Endothelial cell (in vitro differentiated cells): Measurements from ENCODE around the gene WSCD2. TPM values are rescaled to one million over a fixed set of nuclear protein-coding genes. Genes with fewer than 3 reads are reported as not detected.

ENCODE experiments used
- DNase-seq: peaks from one replicate; pipeline ENCODE4 v3.0.0; 2021; ENCODE audit warnings: low spot score
- H3K27ac Mint-ChIP-seq: one replicate; pipeline ENCODE4 v1.8.0; 2021; ENCODE audit warnings: mixed read lengths, inconsistent platforms; ENCODE audit not compliant: unreplicated experiment
- H3K27me3 Mint-ChIP-seq: one replicate; pipeline ENCODE4 v1.8.0; 2021; ENCODE audit warnings: mild to moderate bottlenecking, moderate library complexity, mixed read lengths, inconsistent platforms; ENCODE audit not compliant: unreplicated experiment
- H3K36me3 Mint-ChIP-seq: one replicate; pipeline ENCODE4 v1.8.0; 2021; ENCODE audit warnings: mild to moderate bottlenecking, low read depth, mixed read lengths, inconsistent platforms; ENCODE audit not compliant: unreplicated experiment
- H3K4me1 Mint-ChIP-seq: one replicate; pipeline ENCODE4 v1.8.0; 2021; ENCODE audit warnings: mild to moderate bottlenecking, mixed read lengths, inconsistent platforms; ENCODE audit not compliant: unreplicated experiment
- H3K4me3 Mint-ChIP-seq: one replicate; pipeline ENCODE4 v1.8.0; 2021; ENCODE audit warnings: mild to moderate bottlenecking, mixed read lengths, inconsistent platforms; ENCODE audit not compliant: unreplicated experiment
- H3K9me3 Mint-ChIP-seq: one replicate; pipeline ENCODE4 v1.8.0; 2021; ENCODE audit warnings: mixed read lengths, inconsistent platforms; ENCODE audit not compliant: unreplicated experiment
- CTCF ChIP-seq: fragments of 200-600 bp; sonication (generic); IDR thresholded peaks from one replicate; pipeline ENCODE4 v1.5.0; 2021; ENCODE audit warnings: antibody characterized with exemption; ENCODE audit not compliant: unreplicated experiment
- total RNA-seq: library from RNA; stranded (reverse); fragmentation: NEBNext Ultra II Directional; extraction: Animal tissue kit (Norgen Biotek cat#: 25700); gene quantifications from one replicate; pipeline ENCODE4 v1.2.1, GENCODE V29; 2021; ENCODE audit not compliant: unreplicated experiment

The WSCD2 gene
- total RNA-seq, 1 donor from 2014 or later: not detected

GRCh38 chr12:108226866-108227265, 97.8 kb downstream of the WSCD2 start:
- H3K9me3 Mint-ChIP-seq: no peaks in the 10 kb centered on the region
- no peak for TF ChIP-seq CTCF
- no peaks in the 10 kb centered on the region for H3K27me3 Mint-ChIP-seq
- no peaks in the 10 kb centered on the region for H3K36me3 Mint-ChIP-seq
- no peak for DNase-seq
- H3K27ac Mint-ChIP-seq: no peak overlapping the region
- H3K4me3 Mint-ChIP-seq: no peak overlapping the region
- peaks cover 7% of the 10 kb centered on the region for H3K4me1 Mint-ChIP-seq

GRCh38 chr12:108228746-108229145, 99.7 kb downstream of the WSCD2 start:
- Mint-ChIP-seq H3K27me3 (no peaks in the 10 kb centered on the region), H3K9me3 (no peaks in the 10 kb centered on the region), H3K36me3 (no peaks in the 10 kb centered on the region), H3K27ac (no peak overlapping the region), H3K4me1 (peaks cover 8% of the 10 kb centered on the region), H3K4me3 (no peak overlapping the region)
- TF ChIP-seq CTCF: no peak
- no peak for DNase-seq

GRCh38 chr12:108231109-108231905, 102.2 kb downstream of the WSCD2 start:
- Mint-ChIP-seq H3K4me3 (no peak overlapping the region), H3K27ac (no peak overlapping the region), H3K27me3 (no peaks in the 10 kb centered on the region), H3K9me3 (no peaks in the 10 kb centered on the region), H3K4me1 (peaks cover 8% of the 10 kb centered on the region), H3K36me3 (no peaks in the 10 kb centered on the region)
- no peak for DNase-seq
- TF ChIP-seq CTCF: no peak

- Mint-ChIP-seq H3K36me3 (no peaks in the 10 kb centered on the region), H3K27ac (no peak overlapping the region), H3K27me3 (no peaks in the 10 kb centered on the region), H3K4me3 (no peak overlapping the region), H3K9me3 (no peaks in the 10 kb centered on the region), H3K4me1 (peaks cover 8% of the 10 kb centered on the region)
- no peak for TF ChIP-seq CTCF
- no peak for DNase-seq
Observed at GRCh38 chr12:108231909-108232434, 102.9 kb downstream of the WSCD2 start.

GRCh38 chr12:108232565-108232964, 103.5 kb downstream of the WSCD2 start:
- Mint-ChIP-seq H3K9me3 (peaks cover 4% of the 10 kb centered on the region), H3K36me3 (no peaks in the 10 kb centered on the region)

More at GRCh38 chr12:108232565-108232964, 103.5 kb downstream of the WSCD2 start:
- TF ChIP-seq CTCF: no peak
- H3K4me3 Mint-ChIP-seq: no peak overlapping the region
- no peak overlapping the region for H3K27ac Mint-ChIP-seq
- DNase-seq: no peak
- no peaks in the 10 kb centered on the region for H3K27me3 Mint-ChIP-seq
- peaks cover 8% of the 10 kb centered on the region for H3K4me1 Mint-ChIP-seq
